ENCODE results near the gene RANBP10. TPM values are rescaled to one million over a fixed set of nuclear protein-coding genes. Genes with fewer than 3 reads are reported as not detected.

The RANBP10 gene
- total RNA-seq, 2 experiments from 2014 or later, result 12.3 to 20.0 TPM

- DNase-seq (ENCODE audit: low spot score), result peak; percentile 96
- Histone ChIP-seq H3K4me1 (ENCODE audit: insufficient read depth, low read length, poor library complexity, severe bottlenecking) (peaks cover 10% of the 10 kb centered on the region), H4K20me1 (ENCODE audit: insufficient read depth, low read length) (no peaks in the 10 kb centered on the region), H3K79me2 (ENCODE audit: insufficient read depth, low read depth, low read length) (peaks cover 5% of the 10 kb centered on the region; the same call in 1 of the 2 replicates), H2AFZ (ENCODE audit: low read length) (peak overlapping the region; percentile 80), H3K4me3 (ENCODE audit: low read depth, low read length, poor library complexity, severe bottlenecking) (peak overlapping the region; percentile 73), H3K27ac (ENCODE audit: low read depth, low read length, poor library complexity, severe bottlenecking) (no peak overlapping the region), H3K36me3 (ENCODE audit: insufficient read depth, low read length) (peaks cover 15% of the 10 kb centered on the region; the same call in 1 of the 2 replicates), H3K9me3 (ENCODE audit: low read length) (no peaks in the 10 kb centered on the region), H3K4me2 (ENCODE audit: low read length) (peak overlapping the region; percentile 86), H3K9me2 (ENCODE audit: insufficient read depth, low read length) (no peaks in the 10 kb centered on the region)
- CTCF ChIA-PET (ENCODE audit: unreplicated experiment), result interaction anchor here (1.5 kb wide), 1 partner anchor 13 kb away, joined by 5 read pairs; the partner anchor contains the start of gene NUTF2
- intact Hi-C loops (cut with micrococcal nuclease; ENCODE audit: unreplicated experiment), result no loop called here
- no peak for TF ChIP-seq EZH2phosphoT487 (IDR thresholded peaks at IDR 0.05; ENCODE audit: borderline replicate concordance, low read depth, low read length)
- no peak for TF ChIP-seq CTCF (conservative IDR thresholded peaks at IDR 0.05; ENCODE audit: low read length)
- no TSS peak for BruUV-seq (replicated peaks)
- POLR2A ChIA-PET, result interaction anchor here (0.6 to 1.4 kb wide), 5 partner anchors 11 to 278 kb away, joined by 3 to 5 read pairs (median 4); partner anchors contain the start of genes CARMIL2 and GFOD2
Measured at GRCh38 chr16:67833415-67834241, 27.3 kb upstream of the RANBP10 start.

GRCh38 chr16:67833030-67833414 is 26.7 kb upstream of the RANBP10 start:
- TF ChIP-seq EZH2phosphoT487 (IDR thresholded peaks at IDR 0.05; ENCODE audit: borderline replicate concordance, low read depth, low read length), result no peak
- no peak for TF ChIP-seq CTCF (conservative IDR thresholded peaks at IDR 0.05; ENCODE audit: low read length)
- H4K20me1 ChIP-seq (ENCODE audit: insufficient read depth, low read length), result no peaks in the 10 kb centered on the region
- peak overlapping the region; percentile 73 for H3K4me3 ChIP-seq (ENCODE audit: low read depth, low read length, poor library complexity, severe bottlenecking)
- ChIA-PET POLR2A (interaction anchor here (0.8 kb wide), 1 partner anchor 114 kb away, joined by 3 read pairs; the partner anchor contains the start of gene GFOD2), CTCF (ENCODE audit: unreplicated experiment) (interaction anchor here (1.5 kb wide), 1 partner anchor 13 kb away, joined by 5 read pairs; the partner anchor contains the start of gene NUTF2)
- H3K4me1 ChIP-seq (ENCODE audit: insufficient read depth, low read length, poor library complexity, severe bottlenecking), result peaks cover 10% of the 10 kb centered on the region
- H3K36me3 ChIP-seq (ENCODE audit: insufficient read depth, low read length), result peaks cover 15% of the 10 kb centered on the region; the same call in 1 of the 2 replicates
- no peaks in the 10 kb centered on the region for H3K9me3 ChIP-seq (ENCODE audit: low read length)
- no peak overlapping the region for H3K27ac ChIP-seq (ENCODE audit: low read depth, low read length, poor library complexity, severe bottlenecking)
- intact Hi-C loops (cut with micrococcal nuclease; ENCODE audit: unreplicated experiment), result no loop called here
- peaks cover 5% of the 10 kb centered on the region; the same call in 1 of the 2 replicates for H3K79me2 ChIP-seq (ENCODE audit: insufficient read depth, low read depth, low read length)
- no peaks in the 10 kb centered on the region for H3K9me2 ChIP-seq (ENCODE audit: insufficient read depth, low read length)
- DNase-seq (ENCODE audit: low spot score), result no peak
- peak overlapping the region; percentile 80; the same call in 1 of the 2 replicates for H2AFZ ChIP-seq (ENCODE audit: low read length)
- peak overlapping the region; percentile 86 for H3K4me2 ChIP-seq (ENCODE audit: low read length)
- BruUV-seq (replicated peaks), result no TSS peak
